Nephron (organoid): ENCODE data around the gene CFAP97D1.

Experiments used
- H3K27ac Mint-ChIP-seq, 3 experiments: 2 replicates each; pipeline ENCODE4 v1.8.0; 2020; ENCODE audit warnings: mixed read lengths in 3 of 3, mild to moderate bottlenecking in 2 of 3, moderate library complexity in 1 of 3
- H3K27me3 Mint-ChIP-seq: 2 replicates; pipeline ENCODE4 v1.8.0; 2021; ENCODE audit warnings: low read depth, mild to moderate bottlenecking, moderate library complexity, mixed read lengths
- H3K36me3 Mint-ChIP-seq: 2 replicates; pipeline ENCODE4 v1.8.0; 2020; ENCODE audit warnings: low read depth, mixed read lengths
- H3K4me1 Mint-ChIP-seq: 2 replicates; pipeline ENCODE4 v1.8.0; 2020; ENCODE audit warnings: mixed read lengths
- H3K4me3 Mint-ChIP-seq, 3 experiments: 2 replicates each; pipeline ENCODE4 v1.8.0; 2020; ENCODE audit warnings: mild to moderate bottlenecking in 3 of 3, mixed read lengths in 3 of 3, moderate library complexity in 2 of 3
- H3K9me3 Mint-ChIP-seq: 2 replicates; pipeline ENCODE4 v1.8.0; 2020; ENCODE audit warnings: mixed read lengths
- CTCF ChIP-seq, 3 experiments: fragments of 200-600 bp; sonication (generic); IDR thresholded peaks; one replicate each; pipeline ENCODE4 v1.5.0; 2021; ENCODE audit warnings: antibody characterized with exemption in 3 of 3; ENCODE audit not compliant: unreplicated experiment in 3 of 3

Gene CFAP97D1

GRCh38 chr17:43759836-43760235, 20.4 kb upstream of the CFAP97D1 start:
- H3K4me1 Mint-ChIP-seq, result peaks cover 18% of the 10 kb centered on the region
- TF ChIP-seq CTCF (IDR thresholded peaks at IDR 0.05; ENCODE audit: unreplicated experiment in 3 of 3), result no peak
- peak overlapping the region in 1 of 3 experiments; percentile 53 for H3K4me3 Mint-ChIP-seq
- peak overlapping the region in 2 of 3 experiments; percentile 92 to 94 for H3K27ac Mint-ChIP-seq
- H3K9me3 Mint-ChIP-seq, result no peaks in the 10 kb centered on the region
- no peaks in the 10 kb centered on the region for H3K36me3 Mint-ChIP-seq
- peaks cover 42% of the 10 kb centered on the region for H3K27me3 Mint-ChIP-seq

GRCh38 chr17:43760254-43760852, 19.9 kb upstream of the CFAP97D1 start:
- peaks cover 40% of the 10 kb centered on the region for H3K27me3 Mint-ChIP-seq

GRCh38 chr17:43766413-43767052, 13.7 kb upstream of the CFAP97D1 start:
- Mint-ChIP-seq H3K4me1 (no peaks in the 10 kb centered on the region), H3K27me3 (no peaks in the 10 kb centered on the region), H3K4me3 (no peak overlapping the region), H3K9me3 (no peaks in the 10 kb centered on the region), H3K27ac (no peak overlapping the region), H3K36me3 (peaks cover 35% of the 10 kb centered on the region)
- peak; percentile 64 to 75 (median 67) for TF ChIP-seq CTCF (IDR thresholded peaks at IDR 0.05; ENCODE audit: unreplicated experiment in 3 of 3)

More at GRCh38 chr17:43760254-43760852, 19.9 kb upstream of the CFAP97D1 start:
- Mint-ChIP-seq H3K36me3 (no peaks in the 10 kb centered on the region), H3K4me3 (peak overlapping the region; percentile 14 to 53 (median 31)), H3K4me1 (peaks cover 18% of the 10 kb centered on the region), H3K27ac (peak overlapping the region in 2 of 3 experiments; percentile 30 to 94), H3K9me3 (no peaks in the 10 kb centered on the region)
- peak; percentile 97 to 100 (median 100) for TF ChIP-seq CTCF (IDR thresholded peaks at IDR 0.05; ENCODE audit: unreplicated experiment in 3 of 3)

GRCh38 chr17:43767053-43767712, 13.1 kb upstream of the CFAP97D1 start:
- Mint-ChIP-seq H3K4me1 (no peaks in the 10 kb centered on the region), H3K27me3 (no peaks in the 10 kb centered on the region), H3K9me3 (no peaks in the 10 kb centered on the region), H3K27ac (no peak overlapping the region), H3K4me3 (no peak overlapping the region), H3K36me3 (peaks cover 38% of the 10 kb centered on the region)
- TF ChIP-seq CTCF (IDR thresholded peaks at IDR 0.05; ENCODE audit: unreplicated experiment in 3 of 3), result no peak

GRCh38 chr17:43767713-43768059, 12.5 kb upstream of the CFAP97D1 start:
- H3K4me1 Mint-ChIP-seq, result peaks cover 3% of the 10 kb centered on the region
- no peak overlapping the region for H3K4me3 Mint-ChIP-seq
- no peak overlapping the region for H3K27ac Mint-ChIP-seq
- H3K9me3 Mint-ChIP-seq, result no peaks in the 10 kb centered on the region
- peaks cover 44% of the 10 kb centered on the region for H3K36me3 Mint-ChIP-seq
- H3K27me3 Mint-ChIP-seq, result no peaks in the 10 kb centered on the region
- TF ChIP-seq CTCF (IDR thresholded peaks at IDR 0.05; ENCODE audit: unreplicated experiment in 3 of 3), result no peak
